ENCODE results near the gene LIN7B.
"Not testable (repeated sequence)": the region's sequence is repeated elsewhere in the genome, so short reads cannot be mapped to it uniquely, and the experiment has no call there.

Gene LIN7B

GRCh38 chr19:49145573-49146407 lies 31.6 kb downstream of the LIN7B start:
- peak; percentile 72 for TF ChIP-seq CTCF (IDR thresholded peaks at IDR 0.05; ENCODE audit: extremely low read depth, missing control alignments)
- peak; percentile 88 for DNase-seq (ENCODE audit: low spot score)

GRCh38 chr19:49146408-49146770 lies 32.2 kb downstream of the LIN7B start:
- DNase-seq (ENCODE audit: low spot score) = not testable (repeated sequence)

GRCh38 chr19:49148044-49148682 lies 34.0 kb downstream of the LIN7B start:
- TF ChIP-seq CTCF (IDR thresholded peaks at IDR 0.05; ENCODE audit: extremely low read depth, missing control alignments) = no peak
- no peak for DNase-seq (ENCODE audit: low spot score)

- DNase-seq (ENCODE audit: low spot score) = peak; percentile 87
- no peak for TF ChIP-seq CTCF (IDR thresholded peaks at IDR 0.05; ENCODE audit: extremely low read depth, missing control alignments)
Measured at GRCh38 chr19:49148784-49149651, 34.8 kb downstream of the LIN7B start.

GRCh38 chr19:49149652-49150105 lies 35.5 kb downstream of the LIN7B start:
- TF ChIP-seq CTCF (IDR thresholded peaks at IDR 0.05; ENCODE audit: extremely low read depth, missing control alignments) = no peak
- no peak for DNase-seq (ENCODE audit: low spot score)

- TF ChIP-seq CTCF (IDR thresholded peaks at IDR 0.05; ENCODE audit: extremely low read depth, missing control alignments) = no peak
- peak; percentile 77 for DNase-seq (ENCODE audit: low spot score)
Measured at GRCh38 chr19:49150106-49150943, 36.2 kb downstream of the LIN7B start.

- no peak for DNase-seq (ENCODE audit: low spot score)
- TF ChIP-seq CTCF (IDR thresholded peaks at IDR 0.05; ENCODE audit: extremely low read depth, missing control alignments) = no peak
Measured at GRCh38 chr19:49150944-49151243, 36.7 kb downstream of the LIN7B start.

Data from GM20000 (cell line).